GM19025 (cell line): ENCODE measurements around the gene AMOTL2.

Experiments used
- ATAC-seq: cut with Tn5 transposase; IDR thresholded peaks from one replicate; pipeline ENCODE4 v1.9.1; 2021; ENCODE audit warnings: mild to moderate bottlenecking, low read depth, moderate library complexity; ENCODE audit not compliant: unreplicated experiment

The AMOTL2 gene

GRCh38 chr3:134367869-134368750 is 6.1 kb downstream of the AMOTL2 start:
- no peak for ATAC-seq

GRCh38 chr3:134366928-134367811 is 7.1 kb downstream of the AMOTL2 start:
- no peak for ATAC-seq

GRCh38 chr3:134366221-134366927 is 7.9 kb downstream of the AMOTL2 start:
- no peak for ATAC-seq

GRCh38 chr3:134365766-134366065 is 8.5 kb downstream of the AMOTL2 start:
- no peak for ATAC-seq

GRCh38 chr3:134364936-134365765 is 9.1 kb downstream of the AMOTL2 start:
- no peak for ATAC-seq

- no peak for ATAC-seq
Measured at GRCh38 chr3:134364061-134364935, 9.9 kb downstream of the AMOTL2 start.

GRCh38 chr3:134363381-134363755 is 10.9 kb downstream of the AMOTL2 start:
- ATAC-seq = no peak

- no peak for ATAC-seq
Measured at GRCh38 chr3:134362670-134363380, 11.4 kb downstream of the AMOTL2 start.

GRCh38 chr3:134362221-134362620 is 12.0 kb downstream of the AMOTL2 start:
- ATAC-seq = no peak

- no peak for ATAC-seq
Measured at GRCh38 chr3:134361162-134361835, 12.9 kb downstream of the AMOTL2 start.

GRCh38 chr3:134360046-134360445 is 14.2 kb downstream of the AMOTL2 start:
- no peak for ATAC-seq

GRCh38 chr3:134359121-134360010 is 14.9 kb downstream of the AMOTL2 start:
- no peak for ATAC-seq

- ATAC-seq = no peak
Measured at GRCh38 chr3:134357914-134358811, 16.1 kb downstream of the AMOTL2 start.

GRCh38 chr3:134357261-134357913 is 16.9 kb downstream of the AMOTL2 start:
- ATAC-seq = no peak

- ATAC-seq = no peak
Measured at GRCh38 chr3:134356411-134357040, 17.7 kb downstream of the AMOTL2 start.
